Fibroblast of lung (primary cell): ENCODE measurements around the gene GNB3.

Source experiments
- CTCF ChIP-seq, 2 donors: IDR thresholded peaks in 1 of 2; conservative IDR thresholded peaks in 1 of 2; 1 replicate in 1 of 2; 2 replicates in 1 of 2; pipeline ENCODE4 v1.5.1; 2011 to 2012; ENCODE audit warnings: low read length in 2 of 2, control low read depth in 1 of 2, inconsistent platforms in 1 of 2, low read depth in 1 of 2, mild to moderate bottlenecking in 1 of 2
- EZH2 ChIP-seq: IDR thresholded peaks from 2 replicates; pipeline ENCODE4 v1.5.1; 2012; ENCODE audit warnings: low read length, control low read depth, mild to moderate bottlenecking; ENCODE audit errors: missing control alignments

GRCh38 chr12:6830999-6831398 lies 9.7 kb upstream of the GNB3 start:
- TF ChIP-seq CTCF (conservative IDR thresholded peaks at IDR 0.05 in 1 of 2, IDR thresholded peaks at IDR 0.05 in 1 of 2; ENCODE audit: low read depth in 1 of 2, low read length in 2 of 2) (no peak), EZH2 (no peak)
